ENCODE measurements around the gene PLEKHM3. TPM values are rescaled to one million over a fixed set of nuclear protein-coding genes. Genes with fewer than 3 reads are reported as not detected.
"Not testable (repeated sequence)": the region's sequence is repeated elsewhere in the genome, so short reads cannot be mapped to it uniquely, and the experiment has no call there.

PLEKHM3 gene
- polyA plus RNA-seq, 4 donors = 13.7 to 16.0 (median 14.3) TPM

- no peak for DNase-seq (ENCODE audit: low read depth in 4 of 4, low spot score in 3 of 4)
These were observed 95.4 kb downstream of the PLEKHM3 start for GRCh38 chr2:207929923-207930322.

- DNase-seq (ENCODE audit: low read depth in 4 of 4, low spot score in 3 of 4) = no peak
These were observed 97.2 kb downstream of the PLEKHM3 start for GRCh38 chr2:207928079-207928478.

DNA sequence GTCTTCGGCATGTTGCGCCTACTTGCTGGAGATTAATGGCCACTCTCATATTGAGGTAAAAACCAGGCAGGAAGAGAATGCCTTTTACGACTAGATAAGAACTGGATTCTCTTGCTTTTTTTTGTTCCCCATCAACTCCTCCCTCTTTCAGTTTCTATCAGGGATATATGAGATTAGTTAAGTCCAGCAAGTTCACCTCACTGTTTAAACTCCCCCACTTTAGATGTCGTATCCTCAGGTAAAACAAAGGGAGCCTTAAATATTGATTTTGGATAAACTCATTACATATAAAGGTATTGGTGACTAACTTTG lies 98.4 kb downstream of the PLEKHM3 start:
- no peak for DNase-seq (ENCODE audit: low read depth in 4 of 4, low spot score in 3 of 4)

DNA sequence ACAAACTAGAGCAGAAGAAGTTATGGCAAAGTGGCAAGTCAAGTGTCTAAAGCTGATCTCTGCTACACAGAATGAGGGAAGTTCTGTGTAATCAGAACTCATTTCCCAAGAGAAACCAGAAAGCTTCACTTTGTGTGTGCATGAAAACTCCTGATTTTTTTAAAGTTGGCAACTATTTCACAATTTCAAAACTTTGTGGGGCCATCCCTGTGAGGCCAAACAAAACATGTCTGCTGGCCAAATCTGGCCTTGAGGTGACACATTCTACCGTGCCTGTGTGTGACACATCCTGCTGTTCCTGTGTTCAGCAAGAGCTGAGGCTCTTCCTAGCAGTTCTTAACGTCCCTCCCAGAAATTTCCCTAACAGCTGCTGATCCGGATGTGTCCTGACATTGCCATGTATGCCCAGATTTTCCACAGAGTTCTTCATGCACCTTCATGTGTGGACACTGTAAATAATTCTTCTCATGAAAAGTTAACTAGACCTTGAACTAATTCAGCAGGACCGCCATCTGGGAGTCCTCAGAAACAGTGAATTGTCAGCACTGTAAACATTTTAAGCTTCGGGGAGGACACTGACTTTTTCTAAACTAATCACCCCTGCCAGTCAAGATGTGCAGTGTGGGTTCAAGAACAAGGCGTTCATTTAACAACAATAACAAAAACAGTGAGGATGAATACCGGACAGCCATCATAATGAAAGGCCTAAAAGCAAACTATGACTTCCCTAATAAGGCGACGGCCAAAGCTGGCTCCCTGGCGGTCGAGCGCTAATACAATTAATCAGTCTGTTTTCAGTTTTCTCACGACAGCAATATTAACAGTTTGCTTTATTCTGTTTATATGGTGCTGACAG lies 99.0 kb downstream of the PLEKHM3 start:
- DNase-seq (ENCODE audit: low read depth in 4 of 4, low spot score in 3 of 4) = no peak

DNA sequence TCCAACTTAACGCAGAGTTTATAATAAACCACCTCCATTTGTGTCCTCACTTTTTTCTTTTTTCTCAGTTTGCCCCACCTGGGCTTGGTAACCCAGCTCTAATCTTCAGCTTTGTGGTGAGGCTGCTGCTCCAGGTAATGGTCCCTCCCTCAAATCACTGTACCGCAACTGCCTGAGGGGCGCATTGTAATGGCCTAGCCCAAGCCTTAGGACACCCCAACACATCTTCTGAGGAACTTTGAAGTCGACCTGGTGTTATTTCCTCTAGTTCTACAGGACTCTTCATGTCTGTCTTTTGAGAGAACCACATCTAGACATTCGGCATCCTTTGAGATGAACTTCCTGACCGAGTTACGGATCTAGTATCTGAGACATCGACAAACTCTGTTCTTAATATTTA lies 99.7 kb downstream of the PLEKHM3 start:
- no peak for DNase-seq (ENCODE audit: low read depth in 4 of 4, low spot score in 3 of 4)

- no peak for DNase-seq (ENCODE audit: low read depth in 4 of 4, low spot score in 3 of 4)
These were observed 103.7 kb downstream of the PLEKHM3 start for GRCh38 chr2:207921606-207922005.

GRCh38 chr2:207920721-207921120 lies 104.6 kb downstream of the PLEKHM3 start:
- DNase-seq (ENCODE audit: low read depth in 4 of 4, low spot score in 3 of 4) = no peak

GRCh38 chr2:207920321-207920720 lies 105.0 kb downstream of the PLEKHM3 start:
- DNase-seq (ENCODE audit: low read depth in 4 of 4, low spot score in 3 of 4) = no peak

GRCh38 chr2:207919164-207919919 lies 106.0 kb downstream of the PLEKHM3 start:
- no peak for DNase-seq (ENCODE audit: low read depth in 4 of 4, low spot score in 3 of 4)

- no peak for DNase-seq (ENCODE audit: low read depth in 4 of 4, low spot score in 3 of 4)
These were observed 110.6 kb downstream of the PLEKHM3 start for GRCh38 chr2:207914716-207915115.

- no peak for DNase-seq (ENCODE audit: low read depth in 4 of 4, low spot score in 3 of 4)
These were observed 111.5 kb downstream of the PLEKHM3 start for GRCh38 chr2:207913772-207914358.

DNA sequence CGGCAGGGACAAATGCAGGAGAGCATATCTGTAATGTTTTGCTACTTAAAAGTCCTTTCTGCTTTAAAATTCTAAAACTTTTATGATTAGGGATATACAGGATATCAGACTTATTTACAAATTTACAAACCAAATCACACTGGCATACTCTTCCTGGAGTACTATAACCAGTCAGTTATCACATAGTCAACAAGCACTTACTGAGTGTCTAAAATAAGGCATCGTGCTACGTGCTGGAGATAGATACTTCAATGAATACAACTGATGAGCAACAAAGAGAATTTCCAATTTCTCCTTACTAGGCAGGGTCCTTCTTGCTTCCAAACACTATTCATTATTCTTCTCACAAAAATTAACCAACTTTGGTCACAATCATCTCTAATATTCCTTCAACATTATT lies 113.5 kb downstream of the PLEKHM3 start:
- DNase-seq (ENCODE audit: low read depth in 4 of 4, low spot score in 3 of 4) = no peak

DNA sequence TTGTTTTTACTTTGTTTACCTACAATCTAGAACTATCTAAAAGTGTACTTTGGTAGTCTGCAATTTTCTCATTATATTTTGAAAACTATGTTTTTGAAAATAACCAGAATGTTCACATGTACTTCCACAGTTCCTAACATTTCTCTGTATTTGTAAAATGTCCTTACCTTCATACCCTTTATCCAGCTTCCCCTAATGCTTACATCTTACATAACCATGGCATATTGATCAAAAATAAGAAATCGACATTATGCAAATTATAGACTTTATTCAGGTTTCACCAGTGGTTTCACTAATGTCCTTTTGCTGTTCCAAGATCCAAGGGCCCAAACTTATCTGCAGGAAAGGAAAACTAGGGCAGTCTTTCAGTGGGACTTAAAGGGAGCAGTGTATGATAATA lies 114.1 kb downstream of the PLEKHM3 start:
- DNase-seq (ENCODE audit: low read depth in 4 of 4, low spot score in 3 of 4) = no peak

DNA sequence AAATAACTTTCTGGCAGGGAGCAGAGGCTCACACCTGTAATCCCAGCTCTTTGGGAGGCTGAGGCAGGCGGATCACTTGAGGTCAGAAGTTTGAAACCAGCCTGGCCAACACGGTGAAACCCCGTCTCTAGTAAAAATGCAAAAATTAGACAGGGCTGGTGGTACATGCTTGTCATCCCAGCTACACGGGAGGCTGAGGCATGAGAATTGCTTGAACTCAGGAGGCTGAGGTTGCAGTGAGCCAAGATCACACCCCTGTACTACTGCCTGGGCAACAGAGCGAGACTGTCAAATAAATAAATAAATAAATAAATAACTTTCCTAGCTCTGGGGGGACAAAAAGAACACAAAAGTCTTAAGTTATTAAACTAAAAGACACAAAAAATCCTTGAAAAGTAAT lies 118.8 kb downstream of the PLEKHM3 start:
- not testable (repeated sequence) for DNase-seq (ENCODE audit: low read depth in 4 of 4, low spot score in 3 of 4)

GRCh38 chr2:207905546-207905945 lies 119.8 kb downstream of the PLEKHM3 start:
- DNase-seq (ENCODE audit: low read depth in 4 of 4, low spot score in 3 of 4) = no peak

GRCh38 chr2:207903236-207903635 lies 122.1 kb downstream of the PLEKHM3 start:
- no peak for DNase-seq (ENCODE audit: low read depth in 4 of 4, low spot score in 3 of 4)

GRCh38 chr2:207902821-207903220 lies 122.5 kb downstream of the PLEKHM3 start:
- no peak for DNase-seq (ENCODE audit: low read depth in 4 of 4, low spot score in 3 of 4)

GRCh38 chr2:207901829-207902228 lies 123.5 kb downstream of the PLEKHM3 start:
- no peak for DNase-seq (ENCODE audit: low read depth in 4 of 4, low spot score in 3 of 4)

- DNase-seq (ENCODE audit: low read depth in 4 of 4, low spot score in 3 of 4) = no peak
These were observed 123.9 kb downstream of the PLEKHM3 start for GRCh38 chr2:207901401-207901800.

DNA sequence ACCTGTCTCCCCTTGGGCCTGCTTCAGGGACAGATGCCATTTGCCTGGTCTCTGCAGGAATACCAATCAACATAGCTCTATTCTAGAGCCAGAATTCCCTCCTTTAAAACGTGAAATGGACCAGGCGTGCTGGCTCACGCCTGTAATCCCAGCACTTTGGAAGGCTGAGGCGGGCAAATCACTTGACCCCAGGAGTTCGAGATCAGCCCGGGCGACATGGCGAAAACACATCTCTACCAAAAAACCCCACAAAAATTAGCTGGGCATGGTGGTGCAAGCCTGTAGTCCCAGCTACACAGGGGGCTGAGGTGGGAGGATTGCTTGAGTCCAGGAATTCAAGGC lies 127.0 kb downstream of the PLEKHM3 start:
- no peak for DNase-seq (ENCODE audit: low read depth in 4 of 4, low spot score in 3 of 4)

DNA sequence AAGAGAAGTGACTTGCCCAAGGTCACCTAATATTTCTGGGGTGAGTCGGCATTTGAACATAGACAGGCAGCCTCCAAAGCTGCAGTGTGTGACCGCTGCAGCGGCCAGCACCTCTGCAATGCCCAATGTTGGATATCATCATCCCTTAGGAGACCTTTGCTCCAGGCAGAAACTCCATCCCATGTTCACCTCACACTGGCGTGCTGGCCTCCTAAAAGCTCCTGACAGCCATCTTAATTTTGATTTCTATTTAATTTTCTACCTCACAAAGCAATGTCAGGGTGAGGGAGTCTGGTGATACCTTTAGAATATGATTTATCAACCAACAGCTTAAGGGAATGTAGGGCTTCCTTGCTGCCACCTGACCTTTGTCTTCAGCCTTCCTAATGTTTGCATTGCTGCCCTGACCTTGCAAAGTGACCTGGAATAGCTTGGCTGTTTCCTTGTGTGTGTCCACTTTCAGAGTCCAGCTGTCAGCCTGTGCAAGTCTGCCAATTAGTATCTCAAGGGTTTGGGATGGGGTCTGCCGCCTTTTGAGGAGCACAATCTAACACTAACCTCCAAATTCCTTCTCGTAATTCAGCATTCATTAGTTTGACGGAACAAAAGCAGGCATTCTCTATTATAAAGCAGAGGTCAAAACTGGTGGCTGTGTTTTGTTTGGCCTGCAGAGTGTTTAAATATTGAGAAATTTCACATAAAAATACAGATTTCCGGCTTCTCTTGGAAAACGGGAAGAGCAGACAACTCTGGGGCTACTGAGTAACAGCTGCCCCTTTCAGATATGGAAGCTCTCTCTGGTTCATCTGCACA lies 127.6 kb downstream of the PLEKHM3 start:
- DNase-seq (ENCODE audit: low read depth in 4 of 4, low spot score in 3 of 4) = no peak

All from left renal pelvis (tissue), 4 donors.